SU-DHL-6 (cell line): ENCODE data around the gene CCDC18.

Experiments
- EZH2phosphoT487 ChIP-seq: fragments of 200-600 bp; sonication (generic), shearing (Covaris generic); conservative IDR thresholded peaks from 2 replicates; pipeline ENCODE4 v1.6.1; 2018; ENCODE audit warnings: mild to moderate bottlenecking, antibody characterized with exemption, low read length, moderate library complexity, mixed read lengths
- TF ChIP-seq, protein P1 (sequence below): fragments of 200-600 bp; sonication (generic); IDR thresholded peaks from one replicate; pipeline ENCODE4 v1.5.1; 2017; ENCODE audit warnings: antibody characterized with exemption, mild to moderate bottlenecking, low read length, moderate library complexity; ENCODE audit not compliant: insufficient read depth, poor library complexity, severe bottlenecking

DNA sequence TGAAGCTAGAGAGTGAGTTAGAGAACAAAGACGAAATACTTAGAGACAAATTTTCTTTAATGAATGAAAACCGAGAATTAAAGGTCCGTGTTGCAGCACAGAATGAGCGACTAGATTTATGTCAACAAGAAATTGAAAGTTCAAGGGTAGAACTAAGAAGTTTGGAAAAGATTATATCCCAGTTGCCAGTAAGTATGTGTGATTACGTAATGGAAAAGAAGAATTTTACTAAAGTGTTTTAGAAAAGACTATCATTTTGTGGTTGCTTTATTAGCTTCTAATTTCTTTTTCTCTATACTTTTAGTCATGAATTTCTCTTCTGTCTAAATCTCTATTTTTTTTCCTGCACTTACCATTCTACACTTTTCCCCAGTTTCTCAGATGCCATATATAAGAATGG lies 26.7 kb downstream of the CCDC18 start:
- TF ChIP-seq, protein P1, sequence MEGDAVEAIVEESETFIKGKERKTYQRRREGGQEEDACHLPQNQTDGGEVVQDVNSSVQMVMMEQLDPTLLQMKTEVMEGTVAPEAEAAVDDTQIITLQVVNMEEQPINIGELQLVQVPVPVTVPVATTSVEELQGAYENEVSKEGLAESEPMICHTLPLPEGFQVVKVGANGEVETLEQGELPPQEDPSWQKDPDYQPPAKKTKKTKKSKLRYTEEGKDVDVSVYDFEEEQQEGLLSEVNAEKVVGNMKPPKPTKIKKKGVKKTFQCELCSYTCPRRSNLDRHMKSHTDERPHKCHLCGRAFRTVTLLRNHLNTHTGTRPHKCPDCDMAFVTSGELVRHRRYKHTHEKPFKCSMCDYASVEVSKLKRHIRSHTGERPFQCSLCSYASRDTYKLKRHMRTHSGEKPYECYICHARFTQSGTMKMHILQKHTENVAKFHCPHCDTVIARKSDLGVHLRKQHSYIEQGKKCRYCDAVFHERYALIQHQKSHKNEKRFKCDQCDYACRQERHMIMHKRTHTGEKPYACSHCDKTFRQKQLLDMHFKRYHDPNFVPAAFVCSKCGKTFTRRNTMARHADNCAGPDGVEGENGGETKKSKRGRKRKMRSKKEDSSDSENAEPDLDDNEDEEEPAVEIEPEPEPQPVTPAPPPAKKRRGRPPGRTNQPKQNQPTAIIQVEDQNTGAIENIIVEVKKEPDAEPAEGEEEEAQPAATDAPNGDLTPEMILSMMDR, result no peak
- TF ChIP-seq EZH2phosphoT487, result no peak
